Liver (tissue), 9 donors: ENCODE results near the gene GLP2R. TPM values are rescaled to one million over a fixed set of nuclear protein-coding genes. Genes with fewer than 3 reads are reported as not detected.

ENCODE experiments used
- DNase-seq: peaks from one replicate; pipeline ENCODE4 v3.0.0-alpha.2; 2017; ENCODE audit warnings: low spot score
- H3K27ac ChIP-seq, 2 donors: one replicate each; pipeline ENCODE4 v1.7.0; 2013; ENCODE audit warnings: inconsistent platforms in 2 of 2, low read length in 2 of 2, control low read depth in 1 of 2, low read depth in 1 of 2, mild to moderate bottlenecking in 1 of 2
- H3K27me3 ChIP-seq, 4 donors: one replicate each; pipeline versions ENCODE4 v1.6.1 to v1.7.0; 2013; ENCODE audit warnings: low read length in 3 of 4, inconsistent platforms in 1 of 4, mild to moderate bottlenecking in 1 of 4, moderate library complexity in 1 of 4; ENCODE audit not compliant: control insufficient read depth in 4 of 4, insufficient read depth in 4 of 4
- H3K36me3 ChIP-seq, 4 donors: one replicate each; pipeline versions ENCODE4 v1.6.1 to v1.7.0; 2013; ENCODE audit warnings: low read length in 3 of 4, mild to moderate bottlenecking in 3 of 4, low read depth in 1 of 4, moderate library complexity in 1 of 4; ENCODE audit not compliant: control insufficient read depth in 4 of 4, insufficient read depth in 3 of 4
- H3K4me1 ChIP-seq, 4 donors: one replicate each; pipeline versions ENCODE4 v1.6.1 to v1.7.0; 2013; ENCODE audit warnings: low read length in 3 of 4, mild to moderate bottlenecking in 3 of 4, moderate library complexity in 1 of 4; ENCODE audit not compliant: control insufficient read depth in 4 of 4, insufficient read depth in 4 of 4
- H3K4me3 ChIP-seq, 3 donors: one replicate each; pipeline versions ENCODE4 v1.6.1 to v1.7.0; 2013; ENCODE audit warnings: low read length in 3 of 3, control low read depth in 1 of 3, low read depth in 1 of 3, mild to moderate bottlenecking in 1 of 3
- H3K9ac ChIP-seq, 2 donors: one replicate each; pipeline ENCODE4 v1.7.0; 2013; ENCODE audit warnings: low read length in 2 of 2, mild to moderate bottlenecking in 2 of 2, moderate library complexity in 2 of 2, control low read depth in 1 of 2, low read depth in 1 of 2
- H3K9me3 ChIP-seq, 4 donors: one replicate each; pipeline versions ENCODE4 v1.6.1 to v1.7.0; 2013; ENCODE audit warnings: low read length in 3 of 4; ENCODE audit not compliant: control insufficient read depth in 4 of 4
- EGR1 ChIP-seq, 2 donors: IDR thresholded peaks; 2 replicates each; pipeline ENCODE4 v1.6.1; 2016 to 2018; ENCODE audit warnings: antibody characterized with exemption in 2 of 2, low read depth in 2 of 2
- FOXA1 ChIP-seq: IDR thresholded peaks from 2 replicates; pipeline ENCODE4 v1.6.1; 2016; ENCODE audit warnings: antibody characterized with exemption
- FOXA2 ChIP-seq: IDR thresholded peaks from 2 replicates; pipeline ENCODE4 v1.6.1; 2016; ENCODE audit warnings: antibody characterized with exemption
- GABPA ChIP-seq, 2 donors: IDR thresholded peaks in 1 of 2; conservative IDR thresholded peaks in 1 of 2; 2 replicates each; pipeline ENCODE4 v1.6.1; 2016; ENCODE audit warnings: antibody characterized with exemption in 2 of 2, mild to moderate bottlenecking in 1 of 2, moderate library complexity in 1 of 2
- HNF4A ChIP-seq, 2 donors: conservative IDR thresholded peaks; 2 replicates each; pipeline ENCODE4 v1.6.1; 2016; ENCODE audit warnings: antibody characterized with exemption in 2 of 2, mild to moderate bottlenecking in 2 of 2
- JUND ChIP-seq, 2 donors: IDR thresholded peaks; 2 replicates each; pipeline ENCODE4 v1.6.1; 2016; ENCODE audit warnings: antibody characterized with exemption in 2 of 2
- NR2F2 ChIP-seq: IDR thresholded peaks from 2 replicates; pipeline ENCODE4 v1.6.1; 2016; ENCODE audit warnings: antibody characterized with exemption
- RAD21 ChIP-seq, 2 donors: IDR thresholded peaks; 2 replicates each; pipeline ENCODE4 v1.6.1; 2016; ENCODE audit warnings: antibody characterized with exemption in 2 of 2, mild to moderate bottlenecking in 2 of 2
- RXRA ChIP-seq, 2 donors: IDR thresholded peaks; 2 replicates each; pipeline ENCODE4 v1.6.1; 2017 to 2018; ENCODE audit warnings: antibody characterized with exemption in 2 of 2, mild to moderate bottlenecking in 1 of 2
- SP1 ChIP-seq: IDR thresholded peaks from 2 replicates; pipeline ENCODE4 v1.6.1; 2018; ENCODE audit warnings: antibody characterized with exemption, mild to moderate bottlenecking
- TAF1 ChIP-seq: conservative IDR thresholded peaks from 2 replicates; pipeline ENCODE4 v1.6.1; 2016; ENCODE audit warnings: antibody characterized with exemption, mild to moderate bottlenecking
- WGBS: extraction: QIAGEN DNeasy Blood & Tissue Kit; methylation state at CpG from one replicate; pipeline ENCODE4 v1.1.7; 2013; 5-methylcytosine and 5-hydroxymethylcytosine counted together
- polyA plus RNA-seq, 2 donors: library from polyadenylated mRNA; stranded (reverse) in 1 of 2; unstranded in 1 of 2; fragments of 200-250 nt in 1 of 2; fragments of >200 nt in 1 of 2; fragmentation: Nextera tagmentation in 1 of 2; extraction: Ambion mirVana in 1 of 2; gene quantifications; one replicate each; pipeline versions ENCODE4 v1.2.1 to v1.2.3, GENCODE V29; 2013 to 2015
- total RNA-seq, 2 donors: library from RNA; depleted of rRNA; stranded (reverse); fragments of >200 nt; gene quantifications; one replicate each; pipeline ENCODE4 v1.2.3, GENCODE V29; 2014
- TF ChIP-seq, protein P1 (sequence below): fragments of 150-350 bp; IDR thresholded peaks from 2 replicates; pipeline ENCODE4 v1.5.1; 2017; ENCODE audit warnings: improper control_type of control experiment, low read depth, low read length; ENCODE audit not compliant: missing input control
- TF ChIP-seq, protein P2 (sequence below): IDR thresholded peaks from 2 replicates; pipeline ENCODE4 v1.6.1; 2016; ENCODE audit warnings: antibody characterized with exemption
- TF ChIP-seq, protein P3 (sequence below): IDR thresholded peaks from 2 replicates; pipeline ENCODE4 v1.6.1; 2016; ENCODE audit warnings: antibody characterized with exemption
- TF ChIP-seq, protein P4 (sequence below): IDR thresholded peaks from 2 replicates; pipeline ENCODE4 v1.6.1; 2016; ENCODE audit warnings: antibody characterized with exemption, mild to moderate bottlenecking
- donor health status: healthy.
- donor health status: healthy.
- donor health status: healthy.
- donor health status: healthy.
- donor health status: healthy.

Gene GLP2R
- total and polyA plus RNA-seq, 4 donors = 0.39 to 1.4 (median 0.58) TPM

DNA sequence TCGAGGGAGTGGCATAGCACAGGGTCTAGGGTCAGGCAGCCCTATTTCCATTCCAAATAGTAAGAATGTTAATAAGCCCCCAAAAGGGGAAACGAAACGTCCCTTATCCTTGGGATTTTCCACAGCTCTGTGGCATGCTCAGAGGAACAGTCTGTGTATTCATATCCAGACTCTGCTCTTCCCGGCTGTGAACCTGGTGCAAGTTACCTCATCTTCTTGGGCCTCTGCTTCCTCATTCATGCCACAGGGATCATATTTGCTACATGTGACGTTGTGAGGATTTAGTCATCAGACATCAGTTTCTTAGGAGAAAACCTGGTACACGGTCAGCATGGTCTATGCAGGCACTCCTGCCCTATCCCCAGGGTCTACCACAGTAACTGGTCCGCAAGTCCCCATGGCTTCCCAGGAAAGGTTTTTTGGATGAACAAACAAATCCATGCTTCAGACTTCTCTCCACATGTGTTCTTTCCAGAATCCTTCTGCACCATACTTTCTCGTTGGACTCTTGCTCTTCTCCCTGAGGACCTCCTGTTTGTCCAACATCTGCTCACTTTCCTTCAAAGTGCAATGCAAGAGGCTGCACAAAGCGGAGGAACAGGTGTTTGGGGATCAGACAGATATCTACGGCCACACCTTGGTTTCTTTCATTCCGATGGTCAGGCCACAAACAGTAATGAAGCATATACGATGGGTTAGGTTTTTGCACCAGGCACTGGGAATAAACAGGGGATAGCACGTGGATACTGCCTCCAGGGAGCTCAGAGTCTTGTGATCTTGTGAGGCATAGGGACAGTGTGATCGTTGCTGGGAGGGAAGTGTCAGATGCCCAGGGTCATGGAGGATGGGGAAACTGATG lies 17.7 kb downstream of the GLP2R start:
- no peak overlapping the region for H3K9ac ChIP-seq
- no peak for TF ChIP-seq EGR1 (IDR thresholded peaks at IDR 0.05; ENCODE audit: low read depth in 2 of 2)
- no peak for TF ChIP-seq FOXA1
- no peak for TF ChIP-seq SP1
- no peak for TF ChIP-seq NR2F2
- no peak for TF ChIP-seq TAF1
- TF ChIP-seq, protein P1, sequence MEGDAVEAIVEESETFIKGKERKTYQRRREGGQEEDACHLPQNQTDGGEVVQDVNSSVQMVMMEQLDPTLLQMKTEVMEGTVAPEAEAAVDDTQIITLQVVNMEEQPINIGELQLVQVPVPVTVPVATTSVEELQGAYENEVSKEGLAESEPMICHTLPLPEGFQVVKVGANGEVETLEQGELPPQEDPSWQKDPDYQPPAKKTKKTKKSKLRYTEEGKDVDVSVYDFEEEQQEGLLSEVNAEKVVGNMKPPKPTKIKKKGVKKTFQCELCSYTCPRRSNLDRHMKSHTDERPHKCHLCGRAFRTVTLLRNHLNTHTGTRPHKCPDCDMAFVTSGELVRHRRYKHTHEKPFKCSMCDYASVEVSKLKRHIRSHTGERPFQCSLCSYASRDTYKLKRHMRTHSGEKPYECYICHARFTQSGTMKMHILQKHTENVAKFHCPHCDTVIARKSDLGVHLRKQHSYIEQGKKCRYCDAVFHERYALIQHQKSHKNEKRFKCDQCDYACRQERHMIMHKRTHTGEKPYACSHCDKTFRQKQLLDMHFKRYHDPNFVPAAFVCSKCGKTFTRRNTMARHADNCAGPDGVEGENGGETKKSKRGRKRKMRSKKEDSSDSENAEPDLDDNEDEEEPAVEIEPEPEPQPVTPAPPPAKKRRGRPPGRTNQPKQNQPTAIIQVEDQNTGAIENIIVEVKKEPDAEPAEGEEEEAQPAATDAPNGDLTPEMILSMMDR = no peak
- TF ChIP-seq, protein P2, sequence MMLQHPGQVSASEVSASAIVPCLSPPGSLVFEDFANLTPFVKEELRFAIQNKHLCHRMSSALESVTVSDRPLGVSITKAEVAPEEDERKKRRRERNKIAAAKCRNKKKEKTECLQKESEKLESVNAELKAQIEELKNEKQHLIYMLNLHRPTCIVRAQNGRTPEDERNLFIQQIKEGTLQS = no peak
- no peak for TF ChIP-seq RAD21 (IDR thresholded peaks at IDR 0.05)
- no peak for TF ChIP-seq HNF4A (conservative IDR thresholded peaks at IDR 0.05)
- no peak for TF ChIP-seq RXRA (IDR thresholded peaks at IDR 0.05)
- TF ChIP-seq, protein P3, sequence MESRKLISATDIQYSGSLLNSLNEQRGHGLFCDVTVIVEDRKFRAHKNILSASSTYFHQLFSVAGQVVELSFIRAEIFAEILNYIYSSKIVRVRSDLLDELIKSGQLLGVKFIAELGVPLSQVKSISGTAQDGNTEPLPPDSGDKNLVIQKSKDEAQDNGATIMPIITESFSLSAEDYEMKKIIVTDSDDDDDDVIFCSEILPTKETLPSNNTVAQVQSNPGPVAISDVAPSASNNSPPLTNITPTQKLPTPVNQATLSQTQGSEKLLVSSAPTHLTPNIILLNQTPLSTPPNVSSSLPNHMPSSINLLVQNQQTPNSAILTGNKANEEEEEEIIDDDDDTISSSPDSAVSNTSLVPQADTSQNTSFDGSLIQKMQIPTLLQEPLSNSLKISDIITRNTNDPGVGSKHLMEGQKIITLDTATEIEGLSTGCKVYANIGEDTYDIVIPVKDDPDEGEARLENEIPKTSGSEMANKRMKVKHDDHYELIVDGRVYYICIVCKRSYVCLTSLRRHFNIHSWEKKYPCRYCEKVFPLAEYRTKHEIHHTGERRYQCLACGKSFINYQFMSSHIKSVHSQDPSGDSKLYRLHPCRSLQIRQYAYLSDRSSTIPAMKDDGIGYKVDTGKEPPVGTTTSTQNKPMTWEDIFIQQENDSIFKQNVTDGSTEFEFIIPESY = no peak
- TF ChIP-seq GABPA (IDR thresholded peaks at IDR 0.05 in 1 of 2, conservative IDR thresholded peaks at IDR 0.05 in 1 of 2) = no peak
- TF ChIP-seq JUND (IDR thresholded peaks at IDR 0.05) = no peak
- no peak for TF ChIP-seq FOXA2
- TF ChIP-seq, protein P4, sequence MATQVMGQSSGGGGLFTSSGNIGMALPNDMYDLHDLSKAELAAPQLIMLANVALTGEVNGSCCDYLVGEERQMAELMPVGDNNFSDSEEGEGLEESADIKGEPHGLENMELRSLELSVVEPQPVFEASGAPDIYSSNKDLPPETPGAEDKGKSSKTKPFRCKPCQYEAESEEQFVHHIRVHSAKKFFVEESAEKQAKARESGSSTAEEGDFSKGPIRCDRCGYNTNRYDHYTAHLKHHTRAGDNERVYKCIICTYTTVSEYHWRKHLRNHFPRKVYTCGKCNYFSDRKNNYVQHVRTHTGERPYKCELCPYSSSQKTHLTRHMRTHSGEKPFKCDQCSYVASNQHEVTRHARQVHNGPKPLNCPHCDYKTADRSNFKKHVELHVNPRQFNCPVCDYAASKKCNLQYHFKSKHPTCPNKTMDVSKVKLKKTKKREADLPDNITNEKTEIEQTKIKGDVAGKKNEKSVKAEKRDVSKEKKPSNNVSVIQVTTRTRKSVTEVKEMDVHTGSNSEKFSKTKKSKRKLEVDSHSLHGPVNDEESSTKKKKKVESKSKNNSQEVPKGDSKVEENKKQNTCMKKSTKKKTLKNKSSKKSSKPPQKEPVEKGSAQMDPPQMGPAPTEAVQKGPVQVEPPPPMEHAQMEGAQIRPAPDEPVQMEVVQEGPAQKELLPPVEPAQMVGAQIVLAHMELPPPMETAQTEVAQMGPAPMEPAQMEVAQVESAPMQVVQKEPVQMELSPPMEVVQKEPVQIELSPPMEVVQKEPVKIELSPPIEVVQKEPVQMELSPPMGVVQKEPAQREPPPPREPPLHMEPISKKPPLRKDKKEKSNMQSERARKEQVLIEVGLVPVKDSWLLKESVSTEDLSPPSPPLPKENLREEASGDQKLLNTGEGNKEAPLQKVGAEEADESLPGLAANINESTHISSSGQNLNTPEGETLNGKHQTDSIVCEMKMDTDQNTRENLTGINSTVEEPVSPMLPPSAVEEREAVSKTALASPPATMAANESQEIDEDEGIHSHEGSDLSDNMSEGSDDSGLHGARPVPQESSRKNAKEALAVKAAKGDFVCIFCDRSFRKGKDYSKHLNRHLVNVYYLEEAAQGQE = no peak
- H3K36me3 ChIP-seq = no peaks in the 10 kb centered on the region
- no peak overlapping the region for H3K27ac ChIP-seq
- no peak for DNase-seq
- no peaks in the 10 kb centered on the region for H3K9me3 ChIP-seq
- H3K4me1 ChIP-seq = peaks cover 0 to 10% (median 9%) of the 10 kb centered on the region in 4 donors
- 87% methylated on average over 14 of the region's 14 CpGs for WGBS
- H3K27me3 ChIP-seq = no peaks in the 10 kb centered on the region
- no peak overlapping the region for H3K4me3 ChIP-seq
